ENCODE measurements around the gene FBXL19. TPM values are rescaled to one million over a fixed set of nuclear protein-coding genes. Genes with fewer than 3 reads are reported as not detected.

The FBXL19 gene
- total and polyA plus RNA-seq, 2 of the 13 experiments (the other 11 are each of a cell fraction or from before 2014, with no cell fraction given), result 6.0 to 13.7 TPM

DNA sequence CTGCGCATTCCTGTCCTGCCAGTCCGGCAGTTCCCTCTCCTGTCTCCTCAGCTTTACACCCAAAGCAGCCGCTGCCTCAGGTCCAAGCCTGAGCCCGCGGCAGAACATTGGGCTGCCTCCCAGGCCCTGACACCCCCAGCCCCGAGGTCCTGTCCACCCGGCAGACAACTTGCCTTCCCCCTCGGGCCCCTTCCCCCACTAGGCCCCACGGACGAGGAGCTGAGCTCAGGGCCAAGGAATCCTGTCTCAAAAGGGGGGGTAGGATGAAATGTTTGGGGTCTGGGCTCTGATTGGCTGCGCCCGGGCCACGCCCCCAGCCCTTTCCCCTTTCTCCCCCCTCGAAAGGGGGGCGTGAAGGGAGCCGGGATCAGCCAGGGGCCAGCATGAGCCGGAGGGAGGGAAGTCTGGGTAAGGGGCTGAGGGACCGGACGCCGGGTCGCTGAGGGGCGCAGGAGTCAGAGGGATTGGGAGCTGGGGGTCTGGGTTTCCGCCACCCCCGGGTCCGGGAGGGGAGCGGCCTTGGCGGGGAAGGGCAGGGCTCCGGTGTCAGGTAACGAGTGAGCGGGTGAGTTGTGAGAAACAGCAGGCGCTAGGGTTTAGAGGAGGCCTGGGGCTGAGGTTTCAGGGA is 27.0 kb upstream of the FBXL19 start, which contains the start of gene CTF1 (continued):
- TF ChIP-seq, protein P1, sequence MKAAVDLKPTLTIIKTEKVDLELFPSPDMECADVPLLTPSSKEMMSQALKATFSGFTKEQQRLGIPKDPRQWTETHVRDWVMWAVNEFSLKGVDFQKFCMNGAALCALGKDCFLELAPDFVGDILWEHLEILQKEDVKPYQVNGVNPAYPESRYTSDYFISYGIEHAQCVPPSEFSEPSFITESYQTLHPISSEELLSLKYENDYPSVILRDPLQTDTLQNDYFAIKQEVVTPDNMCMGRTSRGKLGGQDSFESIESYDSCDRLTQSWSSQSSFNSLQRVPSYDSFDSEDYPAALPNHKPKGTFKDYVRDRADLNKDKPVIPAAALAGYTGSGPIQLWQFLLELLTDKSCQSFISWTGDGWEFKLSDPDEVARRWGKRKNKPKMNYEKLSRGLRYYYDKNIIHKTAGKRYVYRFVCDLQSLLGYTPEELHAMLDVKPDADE (CRISPR knock-in tag; IDR thresholded peaks at IDR 0.05), result 0 out of 2 replicates have a peak, but pooled peaks have one; percentile 32
- TF ChIP-seq, protein P2, sequence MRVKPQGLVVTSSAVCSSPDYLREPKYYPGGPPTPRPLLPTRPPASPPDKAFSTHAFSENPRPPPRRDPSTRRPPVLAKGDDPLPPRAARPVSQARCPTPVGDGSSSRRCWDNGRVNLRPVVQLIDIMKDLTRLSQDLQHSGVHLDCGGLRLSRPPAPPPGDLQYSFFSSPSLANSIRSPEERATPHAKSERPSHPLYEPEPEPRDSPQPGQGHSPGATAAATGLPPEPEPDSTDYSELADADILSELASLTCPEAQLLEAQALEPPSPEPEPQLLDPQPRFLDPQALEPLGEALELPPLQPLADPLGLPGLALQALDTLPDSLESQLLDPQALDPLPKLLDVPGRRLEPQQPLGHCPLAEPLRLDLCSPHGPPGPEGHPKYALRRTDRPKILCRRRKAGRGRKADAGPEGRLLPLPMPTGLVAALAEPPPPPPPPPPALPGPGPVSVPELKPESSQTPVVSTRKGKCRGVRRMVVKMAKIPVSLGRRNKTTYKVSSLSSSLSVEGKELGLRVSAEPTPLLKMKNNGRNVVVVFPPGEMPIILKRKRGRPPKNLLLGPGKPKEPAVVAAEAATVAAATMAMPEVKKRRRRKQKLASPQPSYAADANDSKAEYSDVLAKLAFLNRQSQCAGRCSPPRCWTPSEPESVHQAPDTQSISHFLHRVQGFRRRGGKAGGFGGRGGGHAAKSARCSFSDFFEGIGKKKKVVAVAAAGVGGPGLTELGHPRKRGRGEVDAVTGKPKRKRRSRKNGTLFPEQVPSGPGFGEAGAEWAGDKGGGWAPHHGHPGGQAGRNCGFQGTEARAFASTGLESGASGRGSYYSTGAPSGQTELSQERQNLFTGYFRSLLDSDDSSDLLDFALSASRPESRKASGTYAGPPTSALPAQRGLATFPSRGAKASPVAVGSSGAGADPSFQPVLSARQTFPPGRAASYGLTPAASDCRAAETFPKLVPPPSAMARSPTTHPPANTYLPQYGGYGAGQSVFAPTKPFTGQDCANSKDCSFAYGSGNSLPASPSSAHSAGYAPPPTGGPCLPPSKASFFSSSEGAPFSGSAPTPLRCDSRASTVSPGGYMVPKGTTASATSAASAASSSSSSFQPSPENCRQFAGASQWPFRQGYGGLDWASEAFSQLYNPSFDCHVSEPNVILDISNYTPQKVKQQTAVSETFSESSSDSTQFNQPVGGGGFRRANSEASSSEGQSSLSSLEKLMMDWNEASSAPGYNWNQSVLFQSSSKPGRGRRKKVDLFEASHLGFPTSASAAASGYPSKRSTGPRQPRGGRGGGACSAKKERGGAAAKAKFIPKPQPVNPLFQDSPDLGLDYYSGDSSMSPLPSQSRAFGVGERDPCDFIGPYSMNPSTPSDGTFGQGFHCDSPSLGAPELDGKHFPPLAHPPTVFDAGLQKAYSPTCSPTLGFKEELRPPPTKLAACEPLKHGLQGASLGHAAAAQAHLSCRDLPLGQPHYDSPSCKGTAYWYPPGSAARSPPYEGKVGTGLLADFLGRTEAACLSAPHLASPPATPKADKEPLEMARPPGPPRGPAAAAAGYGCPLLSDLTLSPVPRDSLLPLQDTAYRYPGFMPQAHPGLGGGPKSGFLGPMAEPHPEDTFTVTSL (CRISPR knock-in tag; IDR thresholded peaks at IDR 0.05; ENCODE audit: borderline replicate concordance), result no peak
- TF ChIP-seq, protein P3, sequence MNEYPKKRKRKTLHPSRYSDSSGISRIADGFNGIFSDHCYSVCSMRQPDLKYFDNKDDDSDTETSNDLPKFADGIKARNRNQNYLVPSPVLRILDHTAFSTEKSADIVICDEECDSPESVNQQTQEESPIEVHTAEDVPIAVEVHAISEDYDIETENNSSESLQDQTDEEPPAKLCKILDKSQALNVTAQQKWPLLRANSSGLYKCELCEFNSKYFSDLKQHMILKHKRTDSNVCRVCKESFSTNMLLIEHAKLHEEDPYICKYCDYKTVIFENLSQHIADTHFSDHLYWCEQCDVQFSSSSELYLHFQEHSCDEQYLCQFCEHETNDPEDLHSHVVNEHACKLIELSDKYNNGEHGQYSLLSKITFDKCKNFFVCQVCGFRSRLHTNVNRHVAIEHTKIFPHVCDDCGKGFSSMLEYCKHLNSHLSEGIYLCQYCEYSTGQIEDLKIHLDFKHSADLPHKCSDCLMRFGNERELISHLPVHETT (CRISPR knock-in tag; conservative IDR thresholded peaks at IDR 0.05), result no peak
- TF ChIP-seq ZNF207 (IDR thresholded peaks at IDR 0.05; ENCODE audit: borderline replicate concordance) (no peak), SAP130 (CRISPR knock-in tag; IDR thresholded peaks at IDR 0.05; ENCODE audit: low read depth) (peak; percentile 64), POLR2AphosphoS5 (IDR thresholded peaks at IDR 0.05; ENCODE audit: low read depth, low read length) (peak; percentile 48; the same call in 1 of the 2 replicates), HNRNPLL (IDR thresholded peaks at IDR 0.05; ENCODE audit: low read depth, low read length, poor library complexity, severe bottlenecking) (peak; percentile 62), ZNF773 (CRISPR knock-in tag; IDR thresholded peaks at IDR 0.05; ENCODE audit: borderline replicate concordance) (no peak), GFI1 (CRISPR knock-in tag; IDR thresholded peaks at IDR 0.05; ENCODE audit: borderline replicate concordance) (no peak), ZNF781 (CRISPR knock-in tag; IDR thresholded peaks at IDR 0.05; ENCODE audit: borderline replicate concordance, not compliant biosample characterization) (no peak), ZNF354B (CRISPR knock-in tag; IDR thresholded peaks at IDR 0.05) (no peak), ASH2L (IDR thresholded peaks at IDR 0.05; ENCODE audit: insufficient read length, low read depth, low read length) (no peak), GPN1 (CRISPR knock-in tag; IDR thresholded peaks at IDR 0.05; ENCODE audit: borderline replicate concordance) (no peak), ZNF33A (CRISPR knock-in tag; IDR thresholded peaks at IDR 0.05; ENCODE audit: borderline replicate concordance) (no peak)
- TF ChIP-seq, protein P4, sequence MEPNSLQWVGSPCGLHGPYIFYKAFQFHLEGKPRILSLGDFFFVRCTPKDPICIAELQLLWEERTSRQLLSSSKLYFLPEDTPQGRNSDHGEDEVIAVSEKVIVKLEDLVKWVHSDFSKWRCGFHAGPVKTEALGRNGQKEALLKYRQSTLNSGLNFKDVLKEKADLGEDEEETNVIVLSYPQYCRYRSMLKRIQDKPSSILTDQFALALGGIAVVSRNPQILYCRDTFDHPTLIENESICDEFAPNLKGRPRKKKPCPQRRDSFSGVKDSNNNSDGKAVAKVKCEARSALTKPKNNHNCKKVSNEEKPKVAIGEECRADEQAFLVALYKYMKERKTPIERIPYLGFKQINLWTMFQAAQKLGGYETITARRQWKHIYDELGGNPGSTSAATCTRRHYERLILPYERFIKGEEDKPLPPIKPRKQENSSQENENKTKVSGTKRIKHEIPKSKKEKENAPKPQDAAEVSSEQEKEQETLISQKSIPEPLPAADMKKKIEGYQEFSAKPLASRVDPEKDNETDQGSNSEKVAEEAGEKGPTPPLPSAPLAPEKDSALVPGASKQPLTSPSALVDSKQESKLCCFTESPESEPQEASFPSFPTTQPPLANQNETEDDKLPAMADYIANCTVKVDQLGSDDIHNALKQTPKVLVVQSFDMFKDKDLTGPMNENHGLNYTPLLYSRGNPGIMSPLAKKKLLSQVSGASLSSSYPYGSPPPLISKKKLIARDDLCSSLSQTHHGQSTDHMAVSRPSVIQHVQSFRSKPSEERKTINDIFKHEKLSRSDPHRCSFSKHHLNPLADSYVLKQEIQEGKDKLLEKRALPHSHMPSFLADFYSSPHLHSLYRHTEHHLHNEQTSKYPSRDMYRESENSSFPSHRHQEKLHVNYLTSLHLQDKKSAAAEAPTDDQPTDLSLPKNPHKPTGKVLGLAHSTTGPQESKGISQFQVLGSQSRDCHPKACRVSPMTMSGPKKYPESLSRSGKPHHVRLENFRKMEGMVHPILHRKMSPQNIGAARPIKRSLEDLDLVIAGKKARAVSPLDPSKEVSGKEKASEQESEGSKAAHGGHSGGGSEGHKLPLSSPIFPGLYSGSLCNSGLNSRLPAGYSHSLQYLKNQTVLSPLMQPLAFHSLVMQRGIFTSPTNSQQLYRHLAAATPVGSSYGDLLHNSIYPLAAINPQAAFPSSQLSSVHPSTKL (CRISPR knock-in tag; IDR thresholded peaks at IDR 0.05), result no peak

Data from HepG2 (cell line).